SK-N-SH (cell line): ENCODE measurements around the gene PCK2. TPM values are rescaled to one million over a fixed set of nuclear protein-coding genes. Genes with fewer than 3 reads are reported as not detected.
A peak's percentile ranks its signal among the peaks of the same experiment; 100 is the strongest.

ENCODE experiments used
- CTCF ChIA-PET: fragments of 300-600, 350-600 bp; formaldehyde crosslinking; extraction: SDS; loops from one replicate; lab custom pipeline; 2021; lab: Yijun Ruan, JAX
- POLR2A ChIA-PET: fragments of 350-600 bp; sonication (Branson Sonifier 250); formaldehyde crosslinking; extraction: SDS; loops from one replicate; lab custom pipeline; 2020; ENCODE audit warnings: antibody characterized with exemption, inconsistent platforms; lab: Yijun Ruan, JAX
- DNase-seq: peaks from one replicate; pipeline ENCODE4 v3.0.0; 2012
- H2AFZ ChIP-seq: fragments of 200-600 bp; sonication (generic); 2 replicates; pipeline ENCODE4 v1.8.1; 2016; ENCODE audit warnings: antibody characterized with exemption, mild to moderate bottlenecking, low read depth
- H3F3A ChIP-seq: fragments of 200-600 bp; sonication (generic); replicated peaks from 2 replicates; pipeline ENCODE3; 2016; ENCODE audit warnings: antibody characterized with exemption, mild to moderate bottlenecking; ENCODE audit not compliant: insufficient read depth
- H3K27ac ChIP-seq, 2 experiments: fragments of 200-500 bp in 1 of 2; fragments of 200-600 bp in 1 of 2; sonication (Bioruptor generic) in 1 of 2; sonication (generic), shearing (Covaris generic) in 1 of 2; 2 replicates each; pipeline versions ENCODE4 v1.5.1 to v1.6.1; 2014 to 2016; ENCODE audit warnings: low read depth in 2 of 2, inconsistent platforms in 1 of 2, low read length in 1 of 2, mild to moderate bottlenecking in 1 of 2, mixed read lengths in 1 of 2
- H3K27me3 ChIP-seq: fragments of 200-600 bp; sonication (generic), shearing (Covaris generic); 2 replicates; pipeline ENCODE4 v1.6.1; 2016; ENCODE audit warnings: mixed run types; ENCODE audit not compliant: insufficient read depth
- H3K36me3 ChIP-seq, 2 experiments: fragments of 200-500 bp in 1 of 2; fragments of 200-600 bp in 1 of 2; sonication (Bioruptor generic) in 1 of 2; sonication (generic) in 1 of 2; replicated peaks in 1 of 2; 2 replicates each; pipeline versions ENCODE3 to v1.5.1; 2014 to 2016; ENCODE audit warnings: low read length in 1 of 2, mild to moderate bottlenecking in 1 of 2; ENCODE audit not compliant: insufficient read depth in 2 of 2, control insufficient read depth in 1 of 2
- H3K4me1 ChIP-seq, 2 experiments: fragments of 200-500 bp in 1 of 2; fragments of 200-600 bp in 1 of 2; sonication (Bioruptor generic) in 1 of 2; sonication (generic), shearing (Covaris generic) in 1 of 2; 2 replicates each; pipeline versions ENCODE4 v1.5.1 to v1.6.1; 2014 to 2016; ENCODE audit warnings: low read depth in 1 of 2, low read length in 1 of 2, mixed run types in 1 of 2; ENCODE audit not compliant: insufficient read depth in 2 of 2, control insufficient read depth in 1 of 2
- H3K4me2 ChIP-seq: fragments of 200-600 bp; sonication (generic), shearing (Covaris generic); 2 replicates; pipeline ENCODE4 v1.6.1; 2017; ENCODE audit warnings: mixed run types
- H3K4me3 ChIP-seq, 2 experiments: fragments of 200-500 bp in 1 of 2; fragments of 200-600 bp in 1 of 2; sonication (Bioruptor generic) in 1 of 2; sonication (generic), shearing (Covaris generic) in 1 of 2; 2 replicates each; pipeline versions ENCODE4 v1.5.1 to v1.8.1; 2014 to 2016; ENCODE audit warnings: low read depth in 2 of 2, inconsistent platforms in 1 of 2, low read length in 1 of 2, mild to moderate bottlenecking in 1 of 2, mixed read lengths in 1 of 2, moderate library complexity in 1 of 2
- H3K79me2 ChIP-seq: fragments of 200-600 bp; sonication (generic); 2 replicates; pipeline ENCODE4 v1.8.1; 2017; ENCODE audit warnings: mild to moderate bottlenecking; ENCODE audit not compliant: insufficient read depth
- H3K9ac ChIP-seq: fragments of 200-600 bp; sonication (generic); 2 replicates; pipeline ENCODE4 v1.6.1; 2017; ENCODE audit warnings: mixed run types
- H3K9me2 ChIP-seq: fragments of 200-600 bp; sonication (generic); 2 replicates; pipeline ENCODE4 v1.6.1; 2017; ENCODE audit warnings: mixed run types
- H3K9me3 ChIP-seq: fragments of 200-600 bp; sonication (generic); 2 replicates; pipeline ENCODE4 v1.6.1; 2017; ENCODE audit warnings: mixed run types, mild to moderate bottlenecking, moderate library complexity
- H4K20me1 ChIP-seq: fragments of 200-600 bp; sonication (generic); 2 replicates; pipeline ENCODE4 v1.6.1; 2017; ENCODE audit warnings: mild to moderate bottlenecking, mixed run types; ENCODE audit not compliant: insufficient read depth
- CHD2 ChIP-seq: fragments of 150-350 bp; IDR thresholded peaks from 2 replicates; pipeline ENCODE4 v1.6.1; 2018; ENCODE audit warnings: low read length; ENCODE audit not compliant: partially characterized antibody
- ELF1 ChIP-seq: IDR thresholded peaks from 2 replicates; pipeline ENCODE4 v1.4.0; 2012
- EP300 ChIP-seq, 2 experiments: IDR thresholded peaks; 2 replicates each; pipeline versions ENCODE4 v1.4.0 to v1.6.1; 2012; ENCODE audit warnings: borderline replicate concordance in 1 of 2, low read depth in 1 of 2, low read length in 1 of 2
- EZH2phosphoT487 ChIP-seq: fragments of 200-600 bp; sonication (generic); IDR thresholded peaks from 2 replicates; pipeline ENCODE4 v1.6.1; 2017; ENCODE audit warnings: low read depth, mixed run types, mild to moderate bottlenecking, antibody characterized with exemption, moderate library complexity, borderline replicate concordance
- FOXJ3 ChIP-seq: sonication (generic); formaldehyde crosslinking; IDR thresholded peaks from 2 replicates; pipeline ENCODE4 v1.5.1; 2020; ENCODE audit warnings: mild to moderate bottlenecking, missing genetic modification reagents
- FOXM1 ChIP-seq: IDR thresholded peaks from 2 replicates; pipeline ENCODE4 v1.4.0; 2012; ENCODE audit warnings: low read depth, mild to moderate bottlenecking
- GATA2 ChIP-seq: sonication (generic); formaldehyde crosslinking; IDR thresholded peaks from 2 replicates; pipeline ENCODE4 v1.5.0; 2020; ENCODE audit warnings: mild to moderate bottlenecking, missing genetic modification reagents
- JUND ChIP-seq: IDR thresholded peaks from 2 replicates; pipeline ENCODE4 v1.4.0; 2012
- MEF2A ChIP-seq: IDR thresholded peaks from 2 replicates; pipeline ENCODE4 v1.4.0; 2012; ENCODE audit warnings: low read depth, borderline replicate concordance
- MXI1 ChIP-seq: IDR thresholded peaks from 2 replicates; pipeline ENCODE4 v1.6.1; 2012; ENCODE audit warnings: mild to moderate bottlenecking, low read depth, low read length, improper control_type of control experiment
- NRF1 ChIP-seq: IDR thresholded peaks from 2 replicates; pipeline ENCODE4 v1.6.1; 2012; ENCODE audit warnings: low read depth, mild to moderate bottlenecking, low read length
- POLR2AphosphoS5 ChIP-seq: IDR thresholded peaks from 2 replicates; pipeline ENCODE4 v1.6.1; 2012; ENCODE audit warnings: low read depth, low read length
- RFX5 ChIP-seq: IDR thresholded peaks from 2 replicates; pipeline ENCODE4 v1.6.1; 2012; ENCODE audit warnings: mild to moderate bottlenecking, improper control_type of control experiment, low read length
- RXRA ChIP-seq: IDR thresholded peaks from 2 replicates; pipeline ENCODE4 v1.4.0; 2012; ENCODE audit warnings: low read depth, mild to moderate bottlenecking, borderline replicate concordance
- SIN3A ChIP-seq: IDR thresholded peaks from 2 replicates; pipeline ENCODE4 v1.6.1; 2012; ENCODE audit warnings: low read depth, mild to moderate bottlenecking, low read length, moderate library complexity, borderline replicate concordance
- SMC3 ChIP-seq: IDR thresholded peaks from 2 replicates; pipeline ENCODE4 v1.6.1; 2012; ENCODE audit warnings: low read depth, low read length, improper control_type of control experiment
- TAF1 ChIP-seq: IDR thresholded peaks from 2 replicates; pipeline ENCODE4 v1.6.1; 2012; ENCODE audit warnings: low read depth, mild to moderate bottlenecking, low read length, moderate library complexity, borderline replicate concordance
- TCF12 ChIP-seq: IDR thresholded peaks from 2 replicates; pipeline ENCODE4 v1.4.0; 2012
- TEAD4 ChIP-seq: IDR thresholded peaks from 2 replicates; pipeline ENCODE4 v1.4.0; 2012; ENCODE audit warnings: mild to moderate bottlenecking, borderline replicate concordance; ENCODE audit not compliant: insufficient read depth
- YY1 ChIP-seq: IDR thresholded peaks from 2 replicates; pipeline ENCODE4 v1.4.0; 2012; ENCODE audit warnings: low read depth, mild to moderate bottlenecking
- WGBS: methylation state at CpG from one replicate; pipeline ENCODE4 v1.1.6; 2017; ENCODE audit warnings: low lambda C conversion rate; 5-methylcytosine and 5-hydroxymethylcytosine counted together
- polyA plus RNA-seq, 3 experiments: library from polyadenylated mRNA; depleted of rRNA; stranded (reverse); fragments of >200 nt; gene quantifications; 2 replicates each; pipeline ENCODE4 v1.2.3, GENCODE V29; 2012
- TF ChIP-seq, protein P1 (sequence below): IDR thresholded peaks from 2 replicates; pipeline ENCODE4 v1.6.1; 2012; ENCODE audit warnings: mild to moderate bottlenecking, low read depth, low read length, moderate library complexity
- TF ChIP-seq, protein P2 (sequence below): IDR thresholded peaks from 2 replicates; pipeline ENCODE4 v1.4.0; 2012; ENCODE audit warnings: low read depth, borderline replicate concordance
- TF ChIP-seq, protein P3 (sequence below): fragments of 150-350 bp; IDR thresholded peaks from 2 replicates; pipeline ENCODE4 v1.6.1; 2016; ENCODE audit warnings: mild to moderate bottlenecking, low read depth, low read length
- TF ChIP-seq, protein P4 (sequence below): IDR thresholded peaks from 2 replicates; pipeline ENCODE4; 2012
- TF ChIP-seq, protein P5 (sequence below): IDR thresholded peaks from 2 replicates; pipeline ENCODE4 v1.4.0; 2012; ENCODE audit warnings: low read depth

PCK2 gene
- polyA plus RNA-seq, 1 of the 3 experiments (the other 2 are of a cell fraction), result 16.6 TPM

DNA sequence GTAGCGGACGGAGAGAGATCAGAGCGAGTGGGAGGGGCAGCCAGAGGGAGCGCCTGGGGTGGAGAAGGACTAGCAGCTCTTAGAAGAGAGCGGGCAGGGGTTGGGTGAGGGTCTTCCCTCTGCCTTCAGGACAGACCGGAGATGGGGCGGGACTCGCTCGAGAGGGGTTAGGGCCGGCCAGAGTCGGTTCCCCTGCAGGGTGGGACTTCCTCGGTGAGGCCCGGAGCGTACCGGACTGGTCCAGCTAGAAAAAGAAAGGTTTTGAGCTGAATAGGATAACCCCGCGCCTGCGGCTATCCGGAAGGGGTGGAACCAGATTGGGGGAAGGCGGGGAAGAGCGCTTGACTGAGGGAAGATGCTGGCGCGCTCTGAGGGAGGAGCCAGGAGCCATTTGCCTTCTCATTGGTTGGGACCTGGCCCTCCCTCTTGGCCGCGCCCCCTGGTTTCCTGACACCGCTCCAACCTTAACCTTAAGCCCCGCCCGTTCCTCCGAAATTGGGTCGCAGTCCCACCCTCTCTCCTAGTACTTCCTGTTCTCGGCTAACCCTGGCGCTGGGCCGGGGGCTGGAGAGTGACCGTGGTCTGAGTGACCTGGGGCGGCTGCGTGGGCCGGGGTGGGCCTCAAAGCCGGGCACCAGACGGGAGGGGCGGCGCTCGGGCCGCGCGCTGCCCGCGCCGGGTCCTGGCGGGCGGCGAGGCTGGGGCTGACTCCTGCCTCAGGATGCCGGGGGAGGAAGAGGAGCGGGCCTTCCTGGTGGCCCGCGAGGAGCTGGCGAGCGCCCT is 53.1 kb downstream of the PCK2 start, which contains the start of gene RNF31:
TSS of gene RNF31 (plus strand) at position 521 of the 783 bp plus-strand sequence. CDS start at position 722, 201 bp downstream.
- H3K4me3 ChIP-seq, result peak within 1 kb of the TSS; percentile 93 to 98
- H3K36me3 ChIP-seq, result peaks cover 29 to 54% of the 10 kb centered on the region in 2 experiments
- peaks cover 12% of the 10 kb centered on the region for H3F3A ChIP-seq
- peak; percentile 96 for DNase-seq
- peak within 1 kb of the TSS; percentile 92 for H2AFZ ChIP-seq
- H3K4me1 ChIP-seq, result peaks cover 11 to 22% of the 10 kb centered on the region in 2 experiments
- peaks cover 10% of the 10 kb centered on the region; the same call in 1 of the 2 replicates for H4K20me1 ChIP-seq
- H3K9ac ChIP-seq, result peak within 1 kb of the TSS; percentile 79
- peak within 1 kb of the TSS; percentile 83 for H3K4me2 ChIP-seq
- H3K27ac ChIP-seq, result peak within 1 kb of the TSS; percentile 92 to 97
- CTCF ChIA-PET, result interaction anchor here (0.9 to 4.6 kb wide), 7 partner anchors 9 to 89 kb away, joined by 3 to 38 read pairs (median 6); partner anchors contain the start of genes IRF9, PCK2 and PSME1
- 1% methylated on average over 34 of the region's 57 CpGs for WGBS
- H3K9me3 ChIP-seq, result no peaks in the 10 kb centered on the region
- POLR2A ChIA-PET, result interaction anchor here (0.7 to 3.9 kb wide), 14 partner anchors 9 to 95 kb away, joined by 3 to 50 read pairs (median 7); partner anchors contain the start of genes CHMP4A, DCAF11, IPO4 and IRF9
- no peaks in the 10 kb centered on the region for H3K27me3 ChIP-seq
- no peaks in the 10 kb centered on the region for H3K9me2 ChIP-seq
- H3K79me2 ChIP-seq, result peaks cover 58% of the 10 kb centered on the region
- TF ChIP-seq, protein P1, sequence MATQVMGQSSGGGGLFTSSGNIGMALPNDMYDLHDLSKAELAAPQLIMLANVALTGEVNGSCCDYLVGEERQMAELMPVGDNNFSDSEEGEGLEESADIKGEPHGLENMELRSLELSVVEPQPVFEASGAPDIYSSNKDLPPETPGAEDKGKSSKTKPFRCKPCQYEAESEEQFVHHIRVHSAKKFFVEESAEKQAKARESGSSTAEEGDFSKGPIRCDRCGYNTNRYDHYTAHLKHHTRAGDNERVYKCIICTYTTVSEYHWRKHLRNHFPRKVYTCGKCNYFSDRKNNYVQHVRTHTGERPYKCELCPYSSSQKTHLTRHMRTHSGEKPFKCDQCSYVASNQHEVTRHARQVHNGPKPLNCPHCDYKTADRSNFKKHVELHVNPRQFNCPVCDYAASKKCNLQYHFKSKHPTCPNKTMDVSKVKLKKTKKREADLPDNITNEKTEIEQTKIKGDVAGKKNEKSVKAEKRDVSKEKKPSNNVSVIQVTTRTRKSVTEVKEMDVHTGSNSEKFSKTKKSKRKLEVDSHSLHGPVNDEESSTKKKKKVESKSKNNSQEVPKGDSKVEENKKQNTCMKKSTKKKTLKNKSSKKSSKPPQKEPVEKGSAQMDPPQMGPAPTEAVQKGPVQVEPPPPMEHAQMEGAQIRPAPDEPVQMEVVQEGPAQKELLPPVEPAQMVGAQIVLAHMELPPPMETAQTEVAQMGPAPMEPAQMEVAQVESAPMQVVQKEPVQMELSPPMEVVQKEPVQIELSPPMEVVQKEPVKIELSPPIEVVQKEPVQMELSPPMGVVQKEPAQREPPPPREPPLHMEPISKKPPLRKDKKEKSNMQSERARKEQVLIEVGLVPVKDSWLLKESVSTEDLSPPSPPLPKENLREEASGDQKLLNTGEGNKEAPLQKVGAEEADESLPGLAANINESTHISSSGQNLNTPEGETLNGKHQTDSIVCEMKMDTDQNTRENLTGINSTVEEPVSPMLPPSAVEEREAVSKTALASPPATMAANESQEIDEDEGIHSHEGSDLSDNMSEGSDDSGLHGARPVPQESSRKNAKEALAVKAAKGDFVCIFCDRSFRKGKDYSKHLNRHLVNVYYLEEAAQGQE, result no peak
- TF ChIP-seq JUND (no peak), TAF1 (peak; percentile 22), MEF2A (no peak), GATA2 (CRISPR knock-in tag) (no peak), TEAD4 (no peak), ELF1 (peak; percentile 32; the same call in 1 of the 2 replicates), YY1 (no peak), NRF1 (no peak), EP300 (IDR thresholded peaks at IDR 0.05; ENCODE audit: borderline replicate concordance in 1 of 2, low read depth in 1 of 2, low read length in 1 of 2) (no peak), FOXJ3 (CRISPR knock-in tag) (no peak), TCF12 (no peak), CHD2 (no peak), MXI1 (0 out of 2 replicates have a peak, but pooled peaks have one; percentile 40), EZH2phosphoT487 (no peak), FOXM1 (no peak), RFX5 (no peak), SMC3 (no peak), RXRA (no peak), POLR2AphosphoS5 (peak; percentile 77), SIN3A (peak; percentile 53; the same call in 1 of the 2 replicates)
- TF ChIP-seq, protein P2, sequence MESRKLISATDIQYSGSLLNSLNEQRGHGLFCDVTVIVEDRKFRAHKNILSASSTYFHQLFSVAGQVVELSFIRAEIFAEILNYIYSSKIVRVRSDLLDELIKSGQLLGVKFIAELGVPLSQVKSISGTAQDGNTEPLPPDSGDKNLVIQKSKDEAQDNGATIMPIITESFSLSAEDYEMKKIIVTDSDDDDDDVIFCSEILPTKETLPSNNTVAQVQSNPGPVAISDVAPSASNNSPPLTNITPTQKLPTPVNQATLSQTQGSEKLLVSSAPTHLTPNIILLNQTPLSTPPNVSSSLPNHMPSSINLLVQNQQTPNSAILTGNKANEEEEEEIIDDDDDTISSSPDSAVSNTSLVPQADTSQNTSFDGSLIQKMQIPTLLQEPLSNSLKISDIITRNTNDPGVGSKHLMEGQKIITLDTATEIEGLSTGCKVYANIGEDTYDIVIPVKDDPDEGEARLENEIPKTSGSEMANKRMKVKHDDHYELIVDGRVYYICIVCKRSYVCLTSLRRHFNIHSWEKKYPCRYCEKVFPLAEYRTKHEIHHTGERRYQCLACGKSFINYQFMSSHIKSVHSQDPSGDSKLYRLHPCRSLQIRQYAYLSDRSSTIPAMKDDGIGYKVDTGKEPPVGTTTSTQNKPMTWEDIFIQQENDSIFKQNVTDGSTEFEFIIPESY, result no peak
- TF ChIP-seq, protein P3, sequence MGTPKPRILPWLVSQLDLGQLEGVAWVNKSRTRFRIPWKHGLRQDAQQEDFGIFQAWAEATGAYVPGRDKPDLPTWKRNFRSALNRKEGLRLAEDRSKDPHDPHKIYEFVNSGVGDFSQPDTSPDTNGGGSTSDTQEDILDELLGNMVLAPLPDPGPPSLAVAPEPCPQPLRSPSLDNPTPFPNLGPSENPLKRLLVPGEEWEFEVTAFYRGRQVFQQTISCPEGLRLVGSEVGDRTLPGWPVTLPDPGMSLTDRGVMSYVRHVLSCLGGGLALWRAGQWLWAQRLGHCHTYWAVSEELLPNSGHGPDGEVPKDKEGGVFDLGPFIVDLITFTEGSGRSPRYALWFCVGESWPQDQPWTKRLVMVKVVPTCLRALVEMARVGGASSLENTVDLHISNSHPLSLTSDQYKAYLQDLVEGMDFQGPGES, result no peak
- TF ChIP-seq, protein P4, sequence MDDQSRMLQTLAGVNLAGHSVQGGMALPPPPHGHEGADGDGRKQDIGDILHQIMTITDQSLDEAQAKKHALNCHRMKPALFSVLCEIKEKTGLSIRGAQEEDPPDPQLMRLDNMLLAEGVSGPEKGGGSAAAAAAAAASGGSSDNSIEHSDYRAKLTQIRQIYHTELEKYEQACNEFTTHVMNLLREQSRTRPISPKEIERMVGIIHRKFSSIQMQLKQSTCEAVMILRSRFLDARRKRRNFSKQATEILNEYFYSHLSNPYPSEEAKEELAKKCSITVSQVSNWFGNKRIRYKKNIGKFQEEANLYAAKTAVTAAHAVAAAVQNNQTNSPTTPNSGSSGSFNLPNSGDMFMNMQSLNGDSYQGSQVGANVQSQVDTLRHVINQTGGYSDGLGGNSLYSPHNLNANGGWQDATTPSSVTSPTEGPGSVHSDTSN, result 0 out of 2 replicates have a peak, but pooled peaks have one; percentile 35
- TF ChIP-seq, protein P5, sequence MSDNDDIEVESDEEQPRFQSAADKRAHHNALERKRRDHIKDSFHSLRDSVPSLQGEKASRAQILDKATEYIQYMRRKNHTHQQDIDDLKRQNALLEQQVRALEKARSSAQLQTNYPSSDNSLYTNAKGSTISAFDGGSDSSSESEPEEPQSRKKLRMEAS, result no peak
